Measurements from ENCODE around the gene C2CD2L. TPM values are rescaled to one million over a fixed set of nuclear protein-coding genes. Genes with fewer than 3 reads are reported as not detected.
A peak's percentile ranks its signal among the peaks of the same experiment; 100 is the strongest.
"Not testable (repeated sequence)": the region's sequence is repeated elsewhere in the genome, so short reads cannot be mapped to it uniquely, and the experiment has no call there.

Gene C2CD2L
- polyA plus RNA-seq (ENCODE audit: insufficient read length in 3 of 3): 10 to 100 TPM in 1 of 3 donors, 1 to 10 TPM in 2; 9.3 to 12.0 (median 9.5) TPM

GRCh38 chr11:119106564-119107537 is at the start of gene C2CD2L:
C2CD2L (plus strand) TSS chr11:119107344; CDS start chr11:119107742, 398 bp downstream.
- DNase-seq (ENCODE audit: low read depth in 3 of 3, low spot score in 2 of 3): peak in 1 of 3 donors; percentile 72

- DNase-seq (ENCODE audit: low read depth in 3 of 3, low spot score in 2 of 3): not testable (repeated sequence)
Measured at GRCh38 chr11:119059128-119059527, 48.0 kb upstream of the C2CD2L start.

- DNase-seq (ENCODE audit: low read depth in 3 of 3, low spot score in 2 of 3): no peak
Measured at GRCh38 chr11:119061256-119061655, 45.9 kb upstream of the C2CD2L start.

- DNase-seq (ENCODE audit: low read depth in 3 of 3, low spot score in 2 of 3): no peak
Measured at GRCh38 chr11:119062779-119063178, 44.4 kb upstream of the C2CD2L start.

- no peak for DNase-seq (ENCODE audit: low read depth in 3 of 3, low spot score in 2 of 3)
Measured at GRCh38 chr11:119065369-119065768, 41.8 kb upstream of the C2CD2L start.

- peak; percentile 71 to 89 (median 88) for DNase-seq (ENCODE audit: low read depth in 3 of 3, low spot score in 2 of 3)
Measured at GRCh38 chr11:119067371-119068222, 39.5 kb upstream of the C2CD2L start, which contains the start of gene VPS11. VPS11 (plus strand) TSS chr11:119067818; CDS start chr11:119067824, 6 bp downstream.

- DNase-seq (ENCODE audit: low read depth in 3 of 3, low spot score in 2 of 3): no peak
Measured at GRCh38 chr11:119077839-119078238, 29.3 kb upstream of the C2CD2L start.

GRCh38 chr11:119078675-119079420 is 28.3 kb upstream of the C2CD2L start:
- DNase-seq (ENCODE audit: low read depth in 3 of 3, low spot score in 2 of 3): no peak

- no peak for DNase-seq (ENCODE audit: low read depth in 3 of 3, low spot score in 2 of 3)
Measured at GRCh38 chr11:119081682-119082260, 25.4 kb upstream of the C2CD2L start.

GRCh38 chr11:119084663-119085436 is 22.3 kb upstream of the C2CD2L start, which contains the start of gene HMBS:
HMBS (plus strand) TSS chr11:119084881; CDS start chr11:119085034, 153 bp downstream.
- DNase-seq (ENCODE audit: low read depth in 3 of 3, low spot score in 2 of 3): peak; percentile 91 to 93 (median 93)

GRCh38 chr11:119085437-119085847 is 21.7 kb upstream of the C2CD2L start:
- no peak for DNase-seq (ENCODE audit: low read depth in 3 of 3, low spot score in 2 of 3)

GRCh38 chr11:119087123-119087522 is 20.0 kb upstream of the C2CD2L start:
- no peak for DNase-seq (ENCODE audit: low read depth in 3 of 3, low spot score in 2 of 3)

- no peak for DNase-seq (ENCODE audit: low read depth in 3 of 3, low spot score in 2 of 3)
Measured at GRCh38 chr11:119087747-119088241, 19.4 kb upstream of the C2CD2L start.

GRCh38 chr11:119088406-119088805 is 18.7 kb upstream of the C2CD2L start:
- no peak for DNase-seq (ENCODE audit: low read depth in 3 of 3, low spot score in 2 of 3)

- no peak for DNase-seq (ENCODE audit: low read depth in 3 of 3, low spot score in 2 of 3)
Measured at GRCh38 chr11:119089319-119089718, 17.8 kb upstream of the C2CD2L start.

GRCh38 chr11:119091178-119091577 is 16.0 kb upstream of the C2CD2L start:
- DNase-seq (ENCODE audit: low read depth in 3 of 3, low spot score in 2 of 3): no peak

- no peak for DNase-seq (ENCODE audit: low read depth in 3 of 3, low spot score in 2 of 3)
Measured at GRCh38 chr11:119091966-119092879, 14.9 kb upstream of the C2CD2L start.
